Measurements from ENCODE around the gene RPAP2. TPM values are rescaled to one million over a fixed set of nuclear protein-coding genes. Genes with fewer than 3 reads are reported as not detected.

RPAP2 gene
- total and polyA plus RNA-seq, 2 of the 8 experiments (the other 6 are each of a cell fraction or from before 2014, with no cell fraction given) = 7.9 to 28.4 TPM

- H3K14ac ChIP-seq (ENCODE audit: insufficient read length) = no peak overlapping the region
- H2BK15ac ChIP-seq (ENCODE audit: low read length) = 0 out of 2 replicates have a peak overlapping the region, but pooled peaks have one; percentile 1
- TF ChIP-seq ASH2L (IDR thresholded peaks at IDR 0.05; ENCODE audit: low read length) (no peak), NRF1 (IDR thresholded peaks at IDR 0.05; ENCODE audit: low read depth, low read length) (no peak), PHF8 (conservative IDR thresholded peaks at IDR 0.05; ENCODE audit: low read depth, low read length) (no peak), HDAC6 (IDR thresholded peaks at IDR 0.05; ENCODE audit: low read depth, low read length) (no peak), BCL11A (IDR thresholded peaks at IDR 0.05; ENCODE audit: low read depth in 2 of 2, low read length in 2 of 2) (no peak), RAD21 (IDR thresholded peaks at IDR 0.05 in 1 of 2, conservative IDR thresholded peaks at IDR 0.05 in 1 of 2; ENCODE audit: low read depth in 2 of 2, low read length in 2 of 2) (no peak), SP2 (IDR thresholded peaks at IDR 0.05; ENCODE audit: low read length) (no peak), SIRT6 (IDR thresholded peaks at IDR 0.05; ENCODE audit: low read length) (no peak), CHD1 (IDR thresholded peaks at IDR 0.05; ENCODE audit: low read depth, low read length) (no peak), SUZ12 (IDR thresholded peaks at IDR 0.05; ENCODE audit: low read length) (no peak), JUN (IDR thresholded peaks at IDR 0.05; ENCODE audit: low read depth, low read length) (no peak), ATF3 (IDR thresholded peaks at IDR 0.05; ENCODE audit: insufficient read depth, low read depth, low read length) (no peak), CBX8 (IDR thresholded peaks at IDR 0.05; ENCODE audit: borderline replicate concordance, low read depth, low read length) (no peak)
- H3K4me1 ChIP-seq (replicated peaks in 1 of 4; ENCODE audit: control insufficient read depth in 3 of 4, insufficient read depth in 4 of 4, low read length in 3 of 4) = peaks cover 0 to 11% (median 2%) of the 10 kb centered on the region in 4 experiments; a peak in 3 of 7 replicates
- H3K56ac ChIP-seq (replicated peaks; ENCODE audit: insufficient read length, low read depth, low read length) = no peak overlapping the region
- ChIA-PET POLR2A (ENCODE audit: partially characterized antibody) (no interaction called here), CTCF (ENCODE audit: partially characterized antibody) (interaction anchor here (1.6 kb wide), 1 partner anchor 15 kb away, joined by 4 read pairs; no protein-coding TSS in a partner anchor)
- H4K8ac ChIP-seq (ENCODE audit: extremely low read depth, insufficient read depth, low read length) = no peak overlapping the region
- DNase-seq (ENCODE audit: low read depth in 1 of 2, low spot score in 2 of 2) (no peak), FAIRE-seq (no peak)
- H3K18ac ChIP-seq (ENCODE audit: extremely low read depth, low read length) = no peak overlapping the region; the same call in 1 of the 2 replicates
- no peak overlapping the region for H3K27ac ChIP-seq (ENCODE audit: low read depth, low read length)
- no peak overlapping the region for H3K4ac ChIP-seq (replicated peaks; ENCODE audit: insufficient read length, low read depth, low read length)
- no peak overlapping the region for H3K4me3 ChIP-seq (ENCODE audit: extremely low read depth in 1 of 4, insufficient read depth in 2 of 4, low read depth in 3 of 4, low read length in 4 of 4)
- no peaks in the 10 kb centered on the region for H3K36me3 ChIP-seq (ENCODE audit: control insufficient read depth in 2 of 4, insufficient read depth in 4 of 4, low read length in 3 of 4)
- H3K27me3 ChIP-seq (replicated peaks in 1 of 4; ENCODE audit: control insufficient read depth in 3 of 4, extremely low read depth in 1 of 4, insufficient read depth in 3 of 4, low read length in 3 of 4) = no peaks in the 10 kb centered on the region
- H3K23me2 ChIP-seq (ENCODE audit: low read depth, low read length) = no peaks in the 10 kb centered on the region
- H3K79me1 ChIP-seq (ENCODE audit: low read depth, low read length) = no peaks in the 10 kb centered on the region
- 69% methylated on average over 4 of the region's 4 CpGs; no CpG with 5 or more reads in 1 of the 2 experiments for WGBS, 2 experiments (ENCODE audit: extremely low coverage in 1 of 2, insufficient coverage in 1 of 2, insufficient read length in 1 of 2, insufficient replicate concordance in 2 of 2, low coverage in 1 of 2, low lambda C conversion rate in 2 of 2, missing lambda C conversion rate in 1 of 2)
- no peak overlapping the region for H3K9ac ChIP-seq (replicated peaks in 1 of 4; ENCODE audit: extremely low read depth in 1 of 4, low read depth in 3 of 4, low read length in 3 of 4)
- no peak overlapping the region for H4K91ac ChIP-seq (replicated peaks; ENCODE audit: insufficient read length, low read length)
- no peaks in the 10 kb centered on the region for H3K79me2 ChIP-seq (ENCODE audit: control insufficient read depth in 1 of 2, insufficient read depth in 2 of 2, low read length in 2 of 2)
- H2BK120ac ChIP-seq (replicated peaks; ENCODE audit: low read depth, low read length) = no peak overlapping the region
- H3K4me2 ChIP-seq (ENCODE audit: insufficient read depth in 1 of 2, low read depth in 2 of 2, low read length in 2 of 2) = no peak overlapping the region
- no peak overlapping the region; the same call in 1 of the 2 replicates for H2BK12ac ChIP-seq (ENCODE audit: low read depth, low read length)
- no peaks in the 10 kb centered on the region for H3K9me3 ChIP-seq (ENCODE audit: insufficient read depth in 2 of 2, low read depth in 1 of 2, low read length in 1 of 2)
- H2AK5ac ChIP-seq (ENCODE audit: low read depth, low read length) = no peak overlapping the region
- H4K5ac ChIP-seq (ENCODE audit: insufficient read length, low read depth, low read length) = no peak overlapping the region
- H2AFZ ChIP-seq (ENCODE audit: low read length) = peak overlapping the region; percentile 43; the same call in 1 of the 2 replicates
- H2BK5ac ChIP-seq (ENCODE audit: low read depth, low read length) = no peak overlapping the region; the same call in 1 of the 2 replicates
- H3K23ac ChIP-seq (ENCODE audit: insufficient read length) = no peak overlapping the region
- H4K20me1 ChIP-seq (replicated peaks in 1 of 2; ENCODE audit: control insufficient read depth in 1 of 2, insufficient read depth in 2 of 2, low read length in 2 of 2) = no peaks in the 10 kb centered on the region
- 0 out of 2 replicates have a peak overlapping the region, but pooled peaks have one; percentile 15 for H2BK20ac ChIP-seq (ENCODE audit: low read length)
Measured at GRCh38 chr1:92424381-92424780, 125.5 kb downstream of the RPAP2 start.

Data from H1 (cell line).